ENCODE measurements around the gene ENOX2.

The ENOX2 gene

DNA sequence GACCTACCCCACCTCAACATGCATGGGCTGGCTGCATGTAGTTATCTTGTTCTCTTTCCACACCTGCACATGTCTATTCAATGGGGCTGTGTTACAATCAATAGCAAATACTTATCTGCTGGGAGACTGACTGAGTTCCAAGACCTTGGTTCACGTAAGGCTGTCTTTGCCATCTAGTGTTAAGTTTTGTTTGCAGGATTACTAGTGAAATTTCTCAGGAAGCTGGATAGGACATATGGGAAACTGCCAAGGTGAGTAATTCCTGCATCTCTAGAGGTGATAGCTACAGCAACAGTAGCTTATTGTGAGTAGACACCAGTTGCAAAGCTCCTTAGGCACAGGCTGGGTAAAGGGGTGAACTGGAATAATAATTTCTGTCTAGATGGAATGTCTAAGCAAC, 177.5 kb downstream of the ENOX2 start:
- no peaks in the 10 kb centered on the region for H3K27me3 ChIP-seq (ENCODE audit: insufficient read depth, insufficient read length)
- TF ChIP-seq YY1 (IDR thresholded peaks at IDR 0.05; ENCODE audit: insufficient read depth, insufficient read length) (no peak), ZNF274 (IDR thresholded peaks at IDR 0.05; ENCODE audit: low read depth, low read length) (no peak), SUZ12 (IDR thresholded peaks at IDR 0.05; ENCODE audit: extremely low read depth, insufficient read depth, insufficient read length) (no peak)
- peaks cover 10% of the 10 kb centered on the region; the same call in 1 of the 2 replicates for H3K9me3 ChIP-seq (ENCODE audit: insufficient read depth, low read length)
- no peaks in the 10 kb centered on the region for H3K4me1 ChIP-seq (ENCODE audit: insufficient read depth, insufficient read length)
- no peak overlapping the region for H3K9ac ChIP-seq (ENCODE audit: insufficient read length, low read depth)
- no peaks in the 10 kb centered on the region for H3K36me3 ChIP-seq (ENCODE audit: insufficient read depth, insufficient read length, low read length)
- H3K4me3 ChIP-seq (ENCODE audit: insufficient read length, low read depth), result no peak overlapping the region
- DNase-seq (ENCODE audit: low read depth, low spot score), result no peak

DNA sequence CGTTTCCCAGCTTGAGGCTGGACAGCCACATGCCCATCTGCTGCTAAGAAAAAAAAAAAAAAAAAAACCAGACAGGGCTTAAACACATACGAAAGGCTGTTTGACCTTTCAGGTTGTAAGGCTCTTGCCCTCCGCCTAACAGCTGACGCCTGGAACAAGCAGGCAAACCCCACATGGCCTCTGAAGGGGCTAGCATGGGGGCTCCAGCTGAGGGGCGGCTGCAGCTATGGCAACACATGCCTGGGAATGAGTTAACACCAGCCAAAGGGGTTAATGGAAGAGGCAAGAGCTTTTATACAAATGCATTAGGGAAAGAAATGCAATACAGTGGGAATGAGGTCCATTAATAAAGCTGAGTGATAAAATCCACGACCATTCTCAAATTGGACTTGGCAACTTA, 183.6 kb downstream of the ENOX2 start:
- H3K36me3 ChIP-seq (ENCODE audit: insufficient read depth, insufficient read length, low read length), result no peaks in the 10 kb centered on the region
- no peak for DNase-seq (ENCODE audit: low read depth, low spot score)
- H3K9me3 ChIP-seq (ENCODE audit: insufficient read depth, low read length), result no peaks in the 10 kb centered on the region
- H3K27me3 ChIP-seq (ENCODE audit: insufficient read depth, insufficient read length), result no peaks in the 10 kb centered on the region
- TF ChIP-seq ZNF274 (IDR thresholded peaks at IDR 0.05; ENCODE audit: low read depth, low read length), result no peak
- no peak for TF ChIP-seq YY1 (IDR thresholded peaks at IDR 0.05; ENCODE audit: insufficient read depth, insufficient read length)
- H3K9ac ChIP-seq (ENCODE audit: insufficient read length, low read depth), result no peak overlapping the region
- H3K4me1 ChIP-seq (ENCODE audit: insufficient read depth, insufficient read length), result no peaks in the 10 kb centered on the region
- no peak overlapping the region for H3K4me3 ChIP-seq (ENCODE audit: insufficient read length, low read depth)

DNA sequence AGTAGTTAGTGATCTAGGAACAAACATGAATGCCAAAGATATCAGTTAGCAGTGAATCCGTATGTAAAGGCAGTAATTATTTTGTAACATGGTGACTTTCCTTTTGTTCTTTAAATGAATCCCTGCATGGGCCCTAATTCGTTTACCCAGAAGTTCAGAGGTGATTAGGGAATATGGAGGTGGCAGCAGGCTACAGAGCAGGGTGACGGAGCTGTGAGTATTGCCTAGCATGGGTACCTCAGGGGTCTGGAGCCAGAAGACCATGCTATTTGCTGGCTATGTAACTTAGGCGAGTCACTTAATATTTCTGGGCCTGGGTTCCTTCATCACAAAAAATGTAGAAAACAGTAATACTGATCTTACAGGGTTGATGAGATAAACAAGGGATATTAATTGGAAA, 184.9 kb downstream of the ENOX2 start:
- DNase-seq (ENCODE audit: low read depth, low spot score), result no peak
- Histone ChIP-seq H3K4me1 (ENCODE audit: insufficient read depth, insufficient read length) (no peaks in the 10 kb centered on the region), H3K9me3 (ENCODE audit: insufficient read depth, low read length) (no peaks in the 10 kb centered on the region), H3K36me3 (ENCODE audit: insufficient read depth, insufficient read length, low read length) (no peaks in the 10 kb centered on the region), H3K9ac (ENCODE audit: insufficient read length, low read depth) (no peak overlapping the region), H3K27me3 (ENCODE audit: insufficient read depth, insufficient read length) (no peaks in the 10 kb centered on the region), H3K4me3 (ENCODE audit: insufficient read length, low read depth) (no peak overlapping the region)
- TF ChIP-seq ZNF274 (IDR thresholded peaks at IDR 0.05; ENCODE audit: low read depth, low read length) (no peak), YY1 (IDR thresholded peaks at IDR 0.05; ENCODE audit: insufficient read depth, insufficient read length) (no peak), SUZ12 (IDR thresholded peaks at IDR 0.05; ENCODE audit: extremely low read depth, insufficient read depth, insufficient read length) (no peak)

DNA sequence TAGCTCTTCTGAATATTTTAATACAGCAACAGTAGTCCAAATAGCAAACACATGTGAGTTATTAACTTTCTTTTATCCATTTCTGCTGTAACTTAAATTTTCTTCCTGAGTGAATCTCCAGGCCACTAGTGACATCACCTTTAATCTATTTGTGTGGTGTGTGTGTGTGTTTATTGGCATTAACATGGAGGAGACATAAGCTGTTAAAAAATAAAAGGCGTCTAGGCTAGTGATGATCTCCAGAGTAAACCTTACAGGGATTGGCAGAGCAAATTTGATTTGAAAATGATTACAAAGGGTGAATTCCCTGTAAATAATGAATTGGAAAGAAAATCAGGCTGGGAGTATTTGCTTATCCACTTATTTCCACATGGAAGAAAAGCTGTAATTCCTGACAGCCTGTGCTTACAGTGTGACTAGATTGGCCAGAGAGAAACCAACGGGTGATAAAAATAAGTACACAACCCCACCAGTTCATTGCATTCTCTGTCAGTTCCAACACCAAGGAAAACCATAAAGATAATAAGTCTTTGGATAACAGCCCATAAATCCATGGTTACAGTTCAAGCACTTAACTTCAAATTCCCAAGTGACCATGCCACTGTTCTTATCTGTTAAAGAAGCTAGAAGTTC, 186.1 kb downstream of the ENOX2 start:
- no peaks in the 10 kb centered on the region for H3K9me3 ChIP-seq (ENCODE audit: insufficient read depth, low read length)
- no peaks in the 10 kb centered on the region for H3K36me3 ChIP-seq (ENCODE audit: insufficient read depth, insufficient read length, low read length)
- no peak overlapping the region for H3K4me3 ChIP-seq (ENCODE audit: insufficient read length, low read depth)
- no peak for DNase-seq (ENCODE audit: low read depth, low spot score)
- TF ChIP-seq YY1 (IDR thresholded peaks at IDR 0.05; ENCODE audit: insufficient read depth, insufficient read length) (no peak), SUZ12 (IDR thresholded peaks at IDR 0.05; ENCODE audit: extremely low read depth, insufficient read depth, insufficient read length) (no peak), ZNF274 (IDR thresholded peaks at IDR 0.05; ENCODE audit: low read depth, low read length) (no peak)
- H3K4me1 ChIP-seq (ENCODE audit: insufficient read depth, insufficient read length), result no peaks in the 10 kb centered on the region
- no peak overlapping the region for H3K9ac ChIP-seq (ENCODE audit: insufficient read length, low read depth)
- H3K27me3 ChIP-seq (ENCODE audit: insufficient read depth, insufficient read length), result no peaks in the 10 kb centered on the region

DNA sequence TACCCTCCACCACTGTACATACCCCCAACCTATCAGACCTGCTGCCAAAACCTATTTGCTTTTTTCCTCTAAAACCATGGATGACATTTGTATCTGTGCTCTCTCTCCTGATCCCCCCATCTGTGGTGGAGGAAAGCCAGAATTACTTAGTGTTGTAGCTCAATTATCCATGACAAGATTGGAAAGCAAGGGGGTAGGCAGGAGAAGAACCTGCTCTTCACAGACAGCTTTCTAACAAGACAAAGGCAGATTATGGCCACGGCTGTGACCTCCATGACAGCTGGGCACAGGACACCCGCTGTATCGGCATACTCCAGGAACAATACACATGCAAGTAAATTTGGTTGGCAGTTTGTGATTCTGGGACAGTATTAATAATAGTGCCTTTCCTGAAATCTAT, 186.7 kb downstream of the ENOX2 start:
- H3K9me3 ChIP-seq (ENCODE audit: insufficient read depth, low read length), result no peaks in the 10 kb centered on the region
- no peak for TF ChIP-seq YY1 (IDR thresholded peaks at IDR 0.05; ENCODE audit: insufficient read depth, insufficient read length)
- no peak for TF ChIP-seq SUZ12 (IDR thresholded peaks at IDR 0.05; ENCODE audit: extremely low read depth, insufficient read depth, insufficient read length)
- no peak for TF ChIP-seq ZNF274 (IDR thresholded peaks at IDR 0.05; ENCODE audit: low read depth, low read length)
- H3K36me3 ChIP-seq (ENCODE audit: insufficient read depth, insufficient read length, low read length), result no peaks in the 10 kb centered on the region
- no peak overlapping the region for H3K9ac ChIP-seq (ENCODE audit: insufficient read length, low read depth)
- no peaks in the 10 kb centered on the region for H3K27me3 ChIP-seq (ENCODE audit: insufficient read depth, insufficient read length)
- H3K4me3 ChIP-seq (ENCODE audit: insufficient read length, low read depth), result no peak overlapping the region
- H3K4me1 ChIP-seq (ENCODE audit: insufficient read depth, insufficient read length), result no peaks in the 10 kb centered on the region
- no peak for DNase-seq (ENCODE audit: low read depth, low spot score)

DNA sequence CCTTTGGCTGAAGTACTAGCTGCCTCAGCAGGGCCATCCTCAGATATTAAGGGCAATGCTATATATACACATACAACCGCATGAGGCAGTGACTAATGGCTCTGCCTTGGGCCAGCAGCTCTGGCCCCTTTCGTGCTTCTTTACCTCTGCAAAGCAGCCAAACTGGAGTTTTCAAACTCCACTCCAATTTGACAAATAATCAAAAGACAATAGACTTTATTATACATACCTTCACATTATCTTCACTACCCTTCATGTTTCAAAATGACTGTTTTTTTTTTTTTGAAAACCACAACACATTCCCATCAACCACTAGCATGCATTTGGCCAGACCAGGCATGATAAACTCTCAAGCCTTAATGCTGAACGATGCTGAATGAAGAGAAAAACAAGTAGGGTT, 187.7 kb downstream of the ENOX2 start:
- DNase-seq (ENCODE audit: low read depth, low spot score), result no peak
- H3K27me3 ChIP-seq (ENCODE audit: insufficient read depth, insufficient read length), result no peaks in the 10 kb centered on the region
- TF ChIP-seq YY1 (IDR thresholded peaks at IDR 0.05; ENCODE audit: insufficient read depth, insufficient read length) (no peak), ZNF274 (IDR thresholded peaks at IDR 0.05; ENCODE audit: low read depth, low read length) (no peak), SUZ12 (IDR thresholded peaks at IDR 0.05; ENCODE audit: extremely low read depth, insufficient read depth, insufficient read length) (no peak)
- no peaks in the 10 kb centered on the region for H3K9me3 ChIP-seq (ENCODE audit: insufficient read depth, low read length)
- no peak overlapping the region for H3K9ac ChIP-seq (ENCODE audit: insufficient read length, low read depth)
- no peaks in the 10 kb centered on the region for H3K4me1 ChIP-seq (ENCODE audit: insufficient read depth, insufficient read length)
- H3K4me3 ChIP-seq (ENCODE audit: insufficient read length, low read depth), result no peak overlapping the region
- H3K36me3 ChIP-seq (ENCODE audit: insufficient read depth, insufficient read length, low read length), result no peaks in the 10 kb centered on the region

DNA sequence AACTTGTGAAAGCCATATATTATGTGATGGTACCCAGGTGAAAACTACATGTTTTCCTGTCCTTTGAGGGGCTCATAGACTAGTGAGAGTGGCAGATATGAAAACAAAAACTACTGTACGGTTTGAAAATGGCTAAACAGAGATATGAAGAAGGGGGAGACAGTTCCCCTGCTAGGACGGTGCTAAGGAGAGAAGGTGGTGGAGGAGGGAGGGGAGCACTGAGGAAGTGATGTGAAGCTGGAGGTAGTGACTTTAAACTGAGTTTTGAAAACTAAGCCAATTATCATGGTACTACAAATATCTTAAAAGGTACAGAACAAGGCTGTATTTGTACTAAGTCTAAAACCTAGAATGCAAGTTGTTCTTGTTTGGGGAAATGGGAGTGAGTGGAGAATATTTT, 188.3 kb downstream of the ENOX2 start:
- TF ChIP-seq YY1 (IDR thresholded peaks at IDR 0.05; ENCODE audit: insufficient read depth, insufficient read length) (no peak), ZNF274 (IDR thresholded peaks at IDR 0.05; ENCODE audit: low read depth, low read length) (no peak), SUZ12 (IDR thresholded peaks at IDR 0.05; ENCODE audit: extremely low read depth, insufficient read depth, insufficient read length) (no peak)
- H3K36me3 ChIP-seq (ENCODE audit: insufficient read depth, insufficient read length, low read length), result no peaks in the 10 kb centered on the region
- no peak overlapping the region for H3K9ac ChIP-seq (ENCODE audit: insufficient read length, low read depth)
- no peaks in the 10 kb centered on the region for H3K9me3 ChIP-seq (ENCODE audit: insufficient read depth, low read length)
- H3K4me3 ChIP-seq (ENCODE audit: insufficient read length, low read depth), result no peak overlapping the region
- H3K4me1 ChIP-seq (ENCODE audit: insufficient read depth, insufficient read length), result no peaks in the 10 kb centered on the region
- H3K27me3 ChIP-seq (ENCODE audit: insufficient read depth, insufficient read length), result no peaks in the 10 kb centered on the region
- no peak for DNase-seq (ENCODE audit: low read depth, low spot score)

Data from NT2/D1 (cell line).